ENCODE measurements around the gene MESP2.

DNA sequence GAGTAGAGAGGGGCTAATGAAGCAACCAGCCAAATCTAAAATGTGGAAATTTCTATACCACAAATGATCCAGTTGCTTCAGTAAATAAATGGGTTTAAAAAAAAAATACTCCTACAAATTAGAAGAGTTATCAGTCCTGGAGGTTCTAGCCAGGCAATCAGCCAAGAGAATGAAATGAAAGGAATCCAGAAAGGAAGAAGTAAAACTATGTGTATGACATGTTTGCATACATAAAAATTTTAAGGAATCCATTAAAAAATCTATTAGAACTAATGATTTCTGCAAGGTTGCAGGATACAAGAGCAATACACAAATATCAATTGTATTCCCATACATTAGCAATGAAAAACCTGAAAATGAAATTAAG lies 9.6 kb downstream of the MESP2 start:
- no peak for TF ChIP-seq POLR2A (IDR thresholded peaks at IDR 0.05)
- TF ChIP-seq, protein P1, sequence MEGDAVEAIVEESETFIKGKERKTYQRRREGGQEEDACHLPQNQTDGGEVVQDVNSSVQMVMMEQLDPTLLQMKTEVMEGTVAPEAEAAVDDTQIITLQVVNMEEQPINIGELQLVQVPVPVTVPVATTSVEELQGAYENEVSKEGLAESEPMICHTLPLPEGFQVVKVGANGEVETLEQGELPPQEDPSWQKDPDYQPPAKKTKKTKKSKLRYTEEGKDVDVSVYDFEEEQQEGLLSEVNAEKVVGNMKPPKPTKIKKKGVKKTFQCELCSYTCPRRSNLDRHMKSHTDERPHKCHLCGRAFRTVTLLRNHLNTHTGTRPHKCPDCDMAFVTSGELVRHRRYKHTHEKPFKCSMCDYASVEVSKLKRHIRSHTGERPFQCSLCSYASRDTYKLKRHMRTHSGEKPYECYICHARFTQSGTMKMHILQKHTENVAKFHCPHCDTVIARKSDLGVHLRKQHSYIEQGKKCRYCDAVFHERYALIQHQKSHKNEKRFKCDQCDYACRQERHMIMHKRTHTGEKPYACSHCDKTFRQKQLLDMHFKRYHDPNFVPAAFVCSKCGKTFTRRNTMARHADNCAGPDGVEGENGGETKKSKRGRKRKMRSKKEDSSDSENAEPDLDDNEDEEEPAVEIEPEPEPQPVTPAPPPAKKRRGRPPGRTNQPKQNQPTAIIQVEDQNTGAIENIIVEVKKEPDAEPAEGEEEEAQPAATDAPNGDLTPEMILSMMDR (IDR thresholded peaks at IDR 0.05) = no peak
- no peak for TF ChIP-seq EP300 (IDR thresholded peaks at IDR 0.05)

Measured in ovary (tissue), 3 donors.